Central memory CD8-positive, alpha-beta T cell (primary cell): Measurements from ENCODE around the gene PPARGC1A.

ENCODE experiments used
- ATAC-seq: fragments of 150-1000 bp; cut with Tn5 transposase; replicated peaks from 2 replicates; pipeline ENCODE4 v1.10.0; 2022; ENCODE audit warnings: mild to moderate bottlenecking, moderate FRiP score, moderate number of reproducible peaks; ENCODE audit not compliant: poor library complexity, severe bottlenecking; ENCODE audit errors: extremely low read depth
- DNase-seq, 2 donors: peaks; one replicate each; pipeline ENCODE4 v3.0.0; 2021; ENCODE audit warnings: low spot score in 2 of 2
- H3K27ac Mint-ChIP-seq: one replicate; pipeline ENCODE4 v1.8.0; 2022; ENCODE audit warnings: low read depth, mild to moderate bottlenecking, moderate library complexity, mixed read lengths
- H3K27me3 Mint-ChIP-seq: one replicate; pipeline ENCODE4 v1.8.0; 2022; ENCODE audit warnings: mixed read lengths
- H3K36me3 Mint-ChIP-seq: one replicate; pipeline ENCODE4 v1.8.0; 2022; ENCODE audit warnings: mild to moderate bottlenecking, moderate library complexity, mixed read lengths; ENCODE audit not compliant: insufficient read depth
- H3K4me1 Mint-ChIP-seq: one replicate; pipeline ENCODE4 v1.8.0; 2022; ENCODE audit warnings: mixed read lengths
- H3K4me3 Mint-ChIP-seq: one replicate; pipeline ENCODE4 v1.8.0; 2022; ENCODE audit warnings: mild to moderate bottlenecking, moderate library complexity, mixed read lengths
- H3K9me3 Mint-ChIP-seq: one replicate; pipeline ENCODE4 v1.8.0; 2022; ENCODE audit warnings: mixed read lengths

The PPARGC1A gene

DNA sequence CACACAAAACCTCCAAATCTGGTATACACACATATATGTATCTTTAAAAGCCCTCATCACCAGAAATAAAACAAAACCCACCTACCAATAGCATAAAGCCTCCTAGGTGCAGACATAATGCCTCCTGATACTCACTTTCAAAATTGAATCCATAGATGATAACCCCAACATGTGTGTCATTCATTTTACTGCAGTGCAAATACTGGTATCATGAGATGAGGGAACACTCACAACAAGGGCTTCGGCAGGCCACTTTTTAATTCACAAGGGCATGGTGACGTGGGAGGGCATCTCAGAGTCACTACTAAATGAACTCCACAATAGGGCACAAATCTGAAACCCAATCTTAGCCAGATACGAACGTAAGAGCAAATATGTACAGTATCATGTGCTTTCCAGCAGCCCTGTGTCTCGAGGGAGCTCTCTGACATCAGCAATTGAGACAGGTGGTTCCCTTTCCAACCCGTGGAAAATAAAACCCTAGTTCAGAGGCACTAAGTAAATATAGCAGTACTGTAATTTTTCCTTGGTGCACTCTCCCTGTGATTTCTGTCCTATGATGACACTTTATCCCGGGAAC, 14.1 kb upstream of the PPARGC1A start:
- DNase-seq (no peak), ATAC-seq (no peak)
- H3K4me1 Mint-ChIP-seq = no peaks in the 10 kb centered on the region
- H3K9me3 Mint-ChIP-seq = peaks cover 11% of the 10 kb centered on the region
- no peak overlapping the region for H3K4me3 Mint-ChIP-seq
- no peak overlapping the region for H3K27ac Mint-ChIP-seq
- H3K27me3 Mint-ChIP-seq = no peaks in the 10 kb centered on the region
- no peaks in the 10 kb centered on the region for H3K36me3 Mint-ChIP-seq

DNA sequence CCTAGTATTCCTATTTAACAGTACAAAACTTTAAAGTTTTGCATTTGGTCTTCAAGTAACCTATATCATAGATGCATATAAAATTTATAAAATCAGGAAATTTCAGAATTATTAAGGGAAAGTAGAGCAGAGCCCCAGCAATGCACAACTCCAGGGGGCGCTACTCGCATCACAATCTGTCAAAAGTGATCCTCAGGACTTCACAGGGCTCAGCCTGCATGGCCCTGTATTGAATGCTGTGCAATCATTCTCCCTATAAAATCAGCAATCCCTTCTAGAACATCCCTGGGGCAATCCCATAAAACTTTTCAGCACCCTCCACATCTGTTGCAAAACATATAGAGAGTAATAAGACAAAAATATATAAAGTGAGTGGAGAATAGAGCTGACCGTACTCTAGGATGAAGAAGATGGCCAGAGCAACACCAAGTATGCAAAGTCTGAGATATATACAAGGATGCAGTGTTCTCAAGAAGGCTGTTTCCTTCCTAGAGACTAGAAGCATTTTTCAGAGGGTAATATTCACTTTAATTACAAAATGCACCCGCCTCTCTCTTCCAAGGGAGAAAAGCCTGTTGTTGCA, 12.5 kb upstream of the PPARGC1A start:
- H3K27me3 Mint-ChIP-seq = no peaks in the 10 kb centered on the region
- peaks cover 17% of the 10 kb centered on the region for H3K9me3 Mint-ChIP-seq
- no peaks in the 10 kb centered on the region for H3K4me1 Mint-ChIP-seq
- no peak overlapping the region for H3K4me3 Mint-ChIP-seq
- H3K27ac Mint-ChIP-seq = no peak overlapping the region
- H3K36me3 Mint-ChIP-seq = no peaks in the 10 kb centered on the region
- ATAC-seq (no peak), DNase-seq (no peak)

DNA sequence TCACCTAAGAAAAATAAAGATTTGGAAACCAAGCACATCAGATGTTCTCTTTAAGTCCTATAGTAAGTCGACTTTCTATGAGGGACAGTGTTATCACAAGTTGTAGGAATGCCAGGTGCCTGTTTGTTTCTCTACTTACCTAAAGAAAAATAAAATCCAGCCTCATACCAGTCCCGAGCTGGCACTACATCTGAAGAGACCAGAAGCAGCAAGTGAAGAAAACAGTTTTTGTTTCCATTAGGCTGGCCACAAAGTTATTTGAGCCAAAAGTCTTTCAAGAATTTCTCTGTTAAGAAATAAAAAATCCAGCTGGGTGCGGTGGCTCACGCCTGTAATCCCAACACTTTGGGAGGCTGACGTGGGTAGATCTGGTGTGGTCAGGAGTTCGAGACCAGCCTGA, 10.8 kb upstream of the PPARGC1A start:
- H3K9me3 Mint-ChIP-seq = peaks cover 11% of the 10 kb centered on the region
- no peak overlapping the region for H3K27ac Mint-ChIP-seq
- no peaks in the 10 kb centered on the region for H3K36me3 Mint-ChIP-seq
- H3K4me3 Mint-ChIP-seq = no peak overlapping the region
- H3K27me3 Mint-ChIP-seq = no peaks in the 10 kb centered on the region
- DNase-seq (no peak), ATAC-seq (no peak)
- no peaks in the 10 kb centered on the region for H3K4me1 Mint-ChIP-seq

DNA sequence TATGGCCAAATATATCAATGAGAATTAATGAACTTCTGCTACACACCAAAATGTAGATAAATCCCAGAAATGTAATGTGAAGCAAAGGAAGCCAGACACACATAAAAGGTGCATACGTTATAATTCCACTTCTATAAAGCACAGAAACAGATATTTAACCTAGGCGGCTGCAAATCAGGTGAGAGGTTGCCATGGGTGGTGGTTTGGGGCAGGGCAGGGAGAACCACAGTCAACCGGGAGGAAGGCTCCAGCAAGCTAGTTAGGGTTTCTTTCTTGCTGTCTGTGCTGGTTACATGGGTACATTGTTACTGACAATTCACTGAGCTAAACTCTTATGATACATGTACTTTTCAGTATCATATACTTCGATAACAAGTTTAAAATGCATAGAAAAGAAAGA, 9.7 kb upstream of the PPARGC1A start:
- no peaks in the 10 kb centered on the region for H3K36me3 Mint-ChIP-seq
- no peak overlapping the region for H3K27ac Mint-ChIP-seq
- H3K4me1 Mint-ChIP-seq = no peaks in the 10 kb centered on the region
- no peaks in the 10 kb centered on the region for H3K27me3 Mint-ChIP-seq
- H3K9me3 Mint-ChIP-seq = peaks cover 6% of the 10 kb centered on the region
- ATAC-seq (no peak), DNase-seq (no peak)
- no peak overlapping the region for H3K4me3 Mint-ChIP-seq

DNA sequence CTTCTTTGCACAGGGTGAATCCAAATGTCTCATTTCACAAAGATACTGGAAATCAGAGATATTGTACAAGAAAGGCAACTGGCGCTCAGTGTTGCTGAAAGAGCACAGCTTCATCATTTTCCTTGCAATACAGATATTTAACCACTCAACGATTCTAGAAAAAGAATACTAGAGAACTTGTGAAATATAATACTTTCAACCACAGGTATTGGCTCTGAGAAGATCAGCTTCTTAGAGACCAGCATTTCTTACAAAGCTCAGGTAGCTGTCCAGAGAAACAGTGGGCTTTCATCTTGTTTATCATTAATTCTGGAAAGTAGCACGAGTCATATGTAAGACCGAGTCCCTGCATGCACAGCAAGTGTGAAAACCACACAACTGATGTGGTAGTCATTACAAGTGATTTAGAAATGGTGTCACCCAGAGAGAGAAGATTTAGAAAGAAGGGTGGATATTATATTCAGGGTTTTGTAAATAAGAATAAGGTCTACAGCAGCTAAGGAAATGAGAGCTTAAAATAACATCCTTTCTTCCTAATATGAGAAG, 7.8 kb upstream of the PPARGC1A start:
- H3K27ac Mint-ChIP-seq = no peak overlapping the region

DNA sequence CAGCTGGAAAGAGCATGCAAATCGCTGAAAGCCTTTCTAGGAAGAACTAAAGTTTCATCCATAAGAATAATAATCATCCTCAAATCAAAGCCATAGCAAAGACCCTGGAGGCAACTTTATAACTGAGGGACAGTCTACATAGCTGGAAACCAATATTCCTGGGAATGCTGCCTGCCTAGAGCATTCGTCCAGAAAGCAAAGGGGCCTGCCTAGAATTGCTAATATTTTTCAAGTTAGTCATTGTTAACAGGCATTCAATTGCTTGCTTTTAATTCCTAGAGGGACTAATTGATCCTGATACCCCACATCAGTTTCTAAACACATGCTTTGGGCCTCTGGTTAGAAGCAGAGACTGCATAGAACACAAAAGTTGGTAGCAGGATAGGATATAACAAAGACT, 4.2 kb upstream of the PPARGC1A start:
- peaks cover 8% of the 10 kb centered on the region for H3K4me1 Mint-ChIP-seq
- peaks cover 20% of the 10 kb centered on the region for H3K9me3 Mint-ChIP-seq
- H3K27ac Mint-ChIP-seq = no peak overlapping the region
- no peaks in the 10 kb centered on the region for H3K27me3 Mint-ChIP-seq
- ATAC-seq = no peak
- H3K36me3 Mint-ChIP-seq = no peaks in the 10 kb centered on the region
- no peak for DNase-seq
- H3K4me3 Mint-ChIP-seq = no peak overlapping the region

More for the DNA sequence above, 7.8 kb upstream of the PPARGC1A start:
- no peaks in the 10 kb centered on the region for H3K27me3 Mint-ChIP-seq
- H3K9me3 Mint-ChIP-seq = peaks cover 13% of the 10 kb centered on the region
- ATAC-seq (no peak), DNase-seq (no peak)
- H3K4me1 Mint-ChIP-seq = no peaks in the 10 kb centered on the region
- H3K4me3 Mint-ChIP-seq = no peak overlapping the region
- no peaks in the 10 kb centered on the region for H3K36me3 Mint-ChIP-seq

DNA sequence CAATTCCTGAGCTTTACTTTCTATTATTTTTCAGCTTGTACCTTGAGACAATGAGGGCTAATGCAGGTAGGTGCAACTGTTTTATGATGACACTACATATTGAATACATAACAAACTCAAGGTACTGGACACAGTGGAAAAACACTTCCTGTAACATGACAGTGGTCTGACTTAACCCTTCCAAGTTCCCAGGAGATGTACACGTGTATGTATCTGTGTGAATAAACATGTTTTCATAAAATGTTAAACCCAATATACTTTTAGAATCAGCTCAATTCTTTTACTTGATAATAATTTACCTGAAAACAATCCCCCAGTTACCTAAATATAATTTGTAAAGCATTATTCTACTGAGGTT, 1.2 kb upstream of the PPARGC1A start:
- Mint-ChIP-seq H3K4me1 (peaks cover 12% of the 10 kb centered on the region), H3K27ac (no peak overlapping the region), H3K4me3 (no peak overlapping the region), H3K27me3 (no peaks in the 10 kb centered on the region), H3K36me3 (no peaks in the 10 kb centered on the region), H3K9me3 (peaks cover 14% of the 10 kb centered on the region)
- ATAC-seq (no peak), DNase-seq (no peak)

DNA sequence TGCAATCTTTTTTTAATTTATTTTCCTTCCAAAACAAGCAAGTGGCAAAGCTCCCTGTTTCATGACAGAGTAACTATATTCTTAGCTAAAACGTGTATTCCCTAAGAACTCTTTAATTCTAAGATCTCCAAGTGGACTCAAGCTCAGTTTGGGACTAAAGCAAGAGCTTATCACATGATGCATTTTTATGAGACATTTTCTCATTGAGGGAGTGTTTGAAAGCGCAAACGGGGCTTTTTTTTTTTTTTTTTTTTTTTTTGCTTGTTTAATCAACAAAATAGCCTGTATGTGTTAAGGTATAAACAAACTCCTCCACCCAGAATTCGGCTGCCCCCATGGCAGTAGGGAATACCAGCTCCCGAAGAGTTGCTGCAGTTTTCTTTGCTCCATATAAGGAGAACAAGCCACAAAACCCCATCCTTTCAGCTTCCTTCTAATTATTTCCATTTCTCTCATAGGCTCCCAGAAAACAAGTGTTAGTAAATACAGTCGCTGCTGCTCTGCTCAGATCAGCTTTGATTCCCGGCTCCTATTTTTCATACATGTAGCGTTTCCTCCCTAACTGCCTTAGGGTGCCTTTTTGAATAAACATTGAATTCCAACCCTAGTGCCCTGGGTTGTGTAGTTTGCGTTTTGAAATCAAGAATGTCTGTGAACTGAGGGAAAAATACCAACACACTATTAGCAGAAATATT, 669 bp upstream of the PPARGC1A start:
- no peak overlapping the region for H3K4me3 Mint-ChIP-seq
- ATAC-seq = no peak
- no peaks in the 10 kb centered on the region for H3K27me3 Mint-ChIP-seq
- DNase-seq = no peak
- H3K27ac Mint-ChIP-seq = no peak overlapping the region
- no peaks in the 10 kb centered on the region for H3K36me3 Mint-ChIP-seq
- H3K4me1 Mint-ChIP-seq = peaks cover 12% of the 10 kb centered on the region
- H3K9me3 Mint-ChIP-seq = peaks cover 14% of the 10 kb centered on the region

DNA sequence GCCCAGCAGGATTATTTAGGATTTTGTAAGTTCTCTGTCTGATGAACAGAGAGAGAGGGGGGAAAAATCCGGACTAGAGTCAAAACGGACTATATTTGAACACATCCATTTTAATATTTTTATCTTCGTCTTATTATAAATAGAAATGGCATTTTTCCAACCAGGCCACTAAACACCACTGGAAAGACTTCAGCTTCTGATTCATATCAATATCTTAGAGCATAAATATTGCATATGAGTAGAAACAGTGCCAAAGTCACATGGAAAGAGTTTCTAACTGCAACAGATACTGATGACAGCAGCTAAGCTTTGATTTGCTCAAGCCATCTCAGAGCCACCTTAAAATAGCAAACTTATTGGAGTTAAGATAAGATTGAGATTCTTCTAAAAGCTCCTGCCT, 456 bp downstream of the PPARGC1A start:
- Mint-ChIP-seq H3K4me3 (no peak overlapping the region), H3K27me3 (no peaks in the 10 kb centered on the region), H3K27ac (no peak overlapping the region), H3K4me1 (peaks cover 12% of the 10 kb centered on the region), H3K9me3 (peaks cover 14% of the 10 kb centered on the region), H3K36me3 (no peaks in the 10 kb centered on the region)
- DNase-seq = no peak
- no peak for ATAC-seq

DNA sequence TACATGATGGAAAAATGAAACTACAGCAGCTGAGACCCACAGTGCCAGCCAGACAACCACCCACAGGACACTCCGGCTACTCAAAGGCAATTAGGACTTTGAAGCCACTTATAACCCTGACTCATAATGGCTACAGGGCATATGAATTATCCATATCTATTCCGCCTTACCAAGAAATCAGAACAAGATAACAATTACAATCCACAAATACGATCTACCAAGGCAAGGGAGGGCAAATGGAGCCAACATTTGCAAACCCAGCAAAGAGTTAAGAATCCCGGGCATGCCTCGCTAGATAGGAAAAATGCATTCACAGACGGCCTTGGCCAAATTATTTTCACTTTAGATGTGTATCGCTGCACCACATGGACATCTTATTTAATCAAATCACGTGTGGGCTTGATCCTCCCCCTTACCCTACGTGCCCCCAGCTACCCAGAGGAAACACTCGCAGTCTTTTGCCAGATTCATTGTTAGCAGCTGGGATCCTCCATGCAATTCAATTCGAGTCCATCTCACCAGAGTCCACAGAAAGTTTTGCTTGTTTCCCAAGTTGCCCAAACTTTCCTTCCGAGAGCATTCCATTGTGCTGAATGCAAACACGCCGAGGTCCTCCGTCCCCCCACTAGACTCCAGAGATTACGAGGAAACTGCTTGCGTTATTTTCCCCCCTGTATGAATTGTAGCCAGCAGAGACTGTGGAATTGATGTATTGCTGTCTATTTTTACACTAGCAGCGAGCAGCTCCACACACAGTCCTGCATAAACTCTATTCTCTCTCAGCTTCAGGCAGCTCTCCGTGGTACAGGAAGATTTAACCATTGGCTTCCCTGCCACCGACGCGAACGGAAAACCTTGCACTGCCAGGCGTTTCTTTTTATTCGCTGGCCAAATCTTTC, 1.2 kb downstream of the PPARGC1A start:
- H3K27me3 Mint-ChIP-seq = no peaks in the 10 kb centered on the region
- H3K9me3 Mint-ChIP-seq = peaks cover 14% of the 10 kb centered on the region
- no peak overlapping the region for H3K27ac Mint-ChIP-seq
- peaks cover 12% of the 10 kb centered on the region for H3K4me1 Mint-ChIP-seq
- no peak overlapping the region for H3K4me3 Mint-ChIP-seq
- DNase-seq (no peak), ATAC-seq (no peak)
- no peaks in the 10 kb centered on the region for H3K36me3 Mint-ChIP-seq

DNA sequence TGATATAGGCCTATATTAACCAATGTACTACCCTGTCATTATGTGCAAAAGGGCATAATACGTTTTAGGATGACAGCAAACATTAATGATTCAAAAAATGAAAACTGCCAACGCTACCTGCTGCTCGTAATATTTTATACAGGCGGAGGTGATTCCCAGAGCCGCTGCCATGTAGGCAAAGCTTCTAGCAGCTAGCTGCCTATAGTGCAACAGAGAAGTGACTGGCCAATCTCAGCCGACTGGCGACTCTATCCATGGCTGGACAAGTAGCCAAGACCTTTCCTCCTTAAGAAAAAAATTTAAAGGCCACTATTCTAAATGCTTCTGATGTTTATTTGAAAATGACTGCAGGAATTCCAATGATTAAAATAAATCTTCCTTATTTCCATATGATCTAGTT, 1.9 kb downstream of the PPARGC1A start:
- no peak for DNase-seq
- H3K9me3 Mint-ChIP-seq = peaks cover 10% of the 10 kb centered on the region
- H3K27me3 Mint-ChIP-seq = no peaks in the 10 kb centered on the region
- peaks cover 12% of the 10 kb centered on the region for H3K4me1 Mint-ChIP-seq
- no peak for ATAC-seq
- no peak overlapping the region for H3K27ac Mint-ChIP-seq
- H3K4me3 Mint-ChIP-seq = no peak overlapping the region
- no peaks in the 10 kb centered on the region for H3K36me3 Mint-ChIP-seq

DNA sequence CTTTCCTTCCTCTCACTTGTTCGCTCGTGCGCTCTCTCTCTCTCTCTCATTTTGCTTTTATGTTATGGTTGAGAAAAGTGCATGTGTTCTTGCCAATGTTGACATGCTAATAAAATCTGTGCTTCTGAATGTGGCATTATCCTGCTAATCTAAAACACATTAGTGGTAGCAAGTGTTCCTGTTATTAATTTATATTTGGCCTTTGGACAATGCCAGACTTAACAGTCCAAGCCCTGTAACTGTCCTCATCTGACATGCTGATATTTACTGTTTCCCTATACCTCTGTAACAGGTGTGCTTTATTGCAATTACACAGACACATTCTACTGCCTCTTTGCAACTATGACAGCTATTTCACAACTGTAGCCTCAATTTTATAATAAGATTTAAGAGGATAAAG, 2.7 kb downstream of the PPARGC1A start:
- H3K9me3 Mint-ChIP-seq = peaks cover 2% of the 10 kb centered on the region
- H3K27me3 Mint-ChIP-seq = no peaks in the 10 kb centered on the region
- ATAC-seq (no peak), DNase-seq (no peak)
- no peaks in the 10 kb centered on the region for H3K36me3 Mint-ChIP-seq
- peaks cover 12% of the 10 kb centered on the region for H3K4me1 Mint-ChIP-seq
- H3K27ac Mint-ChIP-seq = no peak overlapping the region
- H3K4me3 Mint-ChIP-seq = no peak overlapping the region
